Pulmonary artery endothelial cell (primary cell): ENCODE results near the gene OR5AK2. TPM values are rescaled to one million over a fixed set of nuclear protein-coding genes. Genes with fewer than 3 reads are reported as not detected.
"Not testable (repeated sequence)": the region's sequence is repeated elsewhere in the genome, so short reads cannot be mapped to it uniquely, and the experiment has no call there.

ENCODE experiments used
- DNase-seq: peaks from one replicate; pipeline ENCODE4 v3.0.0-alpha.2; 2011; ENCODE audit warnings: low read depth, low spot score
- total RNA-seq: library from RNA; depleted of rRNA; stranded (reverse); fragments of >200 nt; gene quantifications from 2 replicates; pipeline ENCODE4 v1.2.3, GENCODE V29; 2014

The OR5AK2 gene, protein sequence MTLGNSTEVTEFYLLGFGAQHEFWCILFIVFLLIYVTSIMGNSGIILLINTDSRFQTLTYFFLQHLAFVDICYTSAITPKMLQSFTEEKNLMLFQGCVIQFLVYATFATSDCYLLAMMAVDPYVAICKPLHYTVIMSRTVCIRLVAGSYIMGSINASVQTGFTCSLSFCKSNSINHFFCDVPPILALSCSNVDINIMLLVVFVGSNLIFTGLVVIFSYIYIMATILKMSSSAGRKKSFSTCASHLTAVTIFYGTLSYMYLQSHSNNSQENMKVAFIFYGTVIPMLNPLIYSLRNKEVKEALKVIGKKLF
- total RNA-seq, result not detected in 2 replicates

DNA sequence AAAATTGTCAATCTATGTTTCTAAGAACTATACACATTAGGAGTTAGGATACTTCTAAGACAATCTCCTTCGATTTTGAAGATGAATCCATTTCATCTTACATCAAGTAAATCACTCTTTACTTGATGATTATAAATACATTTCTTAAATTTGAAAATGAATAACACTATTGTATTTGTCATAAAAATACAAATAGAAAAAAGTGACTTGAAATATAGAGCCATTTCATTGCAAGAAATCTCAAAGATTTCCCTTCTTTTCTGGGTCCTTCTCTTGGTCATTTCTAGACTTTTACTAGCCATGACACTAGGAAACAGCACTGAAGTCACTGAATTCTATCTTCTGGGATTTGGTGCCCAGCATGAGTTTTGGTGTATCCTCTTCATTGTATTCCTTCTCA is at the start of gene OR5AK2:
OR5AK2 (plus strand) TSS at position 301 of the 400 bp plus-strand sequence; CDS start at position 301, 0 bp downstream.
- no peak for DNase-seq

DNA sequence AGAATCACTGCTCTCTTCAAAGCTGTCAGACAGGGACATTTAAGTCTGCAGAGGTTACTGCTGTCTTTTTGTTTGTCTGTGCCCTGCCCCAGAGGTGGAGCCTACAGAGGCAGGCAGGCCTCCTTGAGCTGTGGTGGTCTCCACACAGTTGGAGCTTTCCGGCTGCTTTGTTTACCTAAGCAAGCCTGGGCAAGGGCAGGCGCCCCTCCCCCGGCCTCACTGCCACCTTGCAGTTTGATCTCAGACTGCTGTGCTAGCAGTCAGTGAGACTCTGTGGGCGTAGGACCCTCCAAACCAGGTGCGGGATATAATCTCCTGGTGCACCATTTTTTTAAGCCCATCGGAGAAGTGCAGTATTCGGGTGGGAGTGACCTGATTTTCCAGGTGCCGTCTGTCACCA is 43.2 kb upstream of the OR5AK2 start:
- not testable (repeated sequence) for DNase-seq

DNA sequence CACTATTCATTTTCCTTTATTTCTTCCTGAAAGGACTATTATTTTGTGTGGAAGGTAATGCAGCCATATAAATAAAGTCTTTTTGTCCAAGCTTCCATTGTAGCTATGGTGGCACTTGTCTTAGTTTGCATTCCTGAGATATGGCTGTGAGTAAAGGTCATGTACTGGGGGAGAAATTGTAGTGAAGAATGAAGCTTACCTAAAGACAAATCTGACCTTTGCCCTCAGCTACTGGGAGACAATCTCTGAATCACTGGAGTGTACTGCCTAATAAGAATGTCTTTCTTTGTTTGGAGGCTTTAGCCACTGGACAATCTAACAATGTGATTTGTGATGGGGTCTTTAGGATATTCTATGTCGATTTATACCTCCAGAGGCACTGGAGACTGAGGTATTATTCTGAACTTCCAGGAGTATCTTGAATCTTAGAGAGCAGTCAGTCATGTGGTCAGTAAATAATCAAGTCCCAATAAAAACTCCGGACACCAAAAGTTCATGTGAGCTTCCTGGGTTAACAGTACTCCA is 39.7 kb upstream of the OR5AK2 start:
- DNase-seq, result no peak

DNA sequence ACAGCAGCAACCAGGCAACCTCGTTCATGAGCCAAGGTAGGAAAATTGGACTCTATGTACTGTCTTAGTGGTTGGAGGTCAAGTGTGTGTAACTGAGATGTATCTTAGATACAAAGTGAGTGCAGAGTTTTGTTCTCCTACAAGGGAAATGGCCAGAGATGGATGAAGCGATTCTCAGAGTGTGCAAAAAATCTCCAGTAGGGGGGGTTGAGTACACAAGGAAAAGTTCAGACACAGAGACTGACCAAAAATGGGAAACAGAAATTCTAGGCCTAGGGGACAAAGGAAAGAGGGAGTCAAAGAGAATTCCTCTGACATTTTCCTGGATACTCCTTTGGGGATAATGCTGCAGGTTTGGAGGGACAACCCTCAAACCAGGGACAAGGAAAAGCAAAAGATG is 38.2 kb upstream of the OR5AK2 start:
- no peak for DNase-seq

DNA sequence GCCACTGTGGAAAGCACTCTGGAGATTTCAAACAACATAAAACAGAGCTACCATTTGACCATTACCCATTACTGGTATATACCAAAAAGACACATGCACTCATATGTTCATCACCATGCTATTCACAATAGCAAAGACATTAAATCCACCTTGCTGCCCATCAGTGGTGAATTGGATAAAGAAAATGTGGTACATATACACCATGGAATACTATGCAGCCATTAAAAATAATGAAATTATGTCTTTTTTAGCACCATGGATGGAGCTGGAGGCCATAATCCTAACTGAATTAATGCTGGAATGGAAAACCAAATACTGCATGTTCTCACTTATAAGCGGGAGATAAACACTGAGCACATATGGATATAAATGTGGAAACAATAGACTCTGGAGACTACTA is 34.8 kb upstream of the OR5AK2 start:
- not testable (repeated sequence) for DNase-seq

DNA sequence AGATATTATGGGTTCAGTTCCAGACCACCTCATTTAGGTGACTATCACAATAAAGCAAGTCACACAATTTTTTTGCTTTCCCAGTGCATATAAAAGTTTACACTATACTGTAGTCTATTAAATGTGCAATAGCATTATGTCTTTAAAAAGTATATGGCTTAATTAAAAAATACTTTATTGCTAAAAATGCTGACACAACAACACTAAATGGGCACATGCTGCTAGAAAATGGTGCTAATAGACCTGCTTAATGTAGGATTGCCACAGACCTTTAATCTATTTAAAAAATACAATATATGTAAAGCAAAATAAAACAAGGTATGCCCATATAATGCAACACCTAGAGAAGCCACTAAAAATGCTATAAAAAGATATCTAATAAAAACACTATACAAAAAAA is 27.1 kb upstream of the OR5AK2 start:
- DNase-seq, result no peak

DNA sequence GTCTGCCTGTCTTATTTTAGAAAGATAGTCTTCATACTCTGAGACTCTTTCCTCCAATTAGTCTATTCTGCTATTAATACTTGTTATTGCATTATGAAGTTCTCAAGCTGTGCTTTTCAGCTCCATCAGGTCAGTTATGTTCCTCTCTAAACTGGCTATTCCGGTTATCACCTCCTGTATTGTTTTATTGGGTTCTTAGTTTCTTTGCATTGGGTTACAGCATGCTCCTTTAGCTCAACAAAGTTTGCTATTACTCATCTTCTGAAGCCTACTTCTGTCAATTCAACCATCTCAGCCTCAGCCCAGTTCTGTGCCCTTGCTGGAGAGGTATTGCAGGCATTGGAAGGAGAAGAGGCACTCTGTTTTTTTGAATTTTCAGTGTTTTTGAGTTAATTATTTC is 21.0 kb upstream of the OR5AK2 start:
- DNase-seq, result no peak

DNA sequence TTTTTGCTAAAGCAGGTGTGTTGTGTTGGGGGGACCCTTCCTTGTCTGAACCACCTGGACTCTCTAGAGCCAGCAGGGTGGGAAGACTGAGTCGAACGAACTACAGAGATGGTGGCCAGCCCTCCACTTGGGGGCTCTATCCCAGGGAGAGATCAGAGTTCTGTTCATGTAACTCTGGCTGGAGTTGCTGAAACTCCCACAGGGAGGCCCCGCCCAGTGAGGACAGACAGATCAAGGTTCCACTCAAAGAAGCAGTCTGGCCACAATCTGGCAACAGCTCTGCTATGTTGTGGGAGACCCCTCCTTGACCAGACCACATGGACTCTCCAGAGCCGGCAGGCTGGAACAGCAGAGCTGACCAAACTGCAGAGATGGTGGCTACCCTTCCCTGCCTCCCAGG is 20.2 kb upstream of the OR5AK2 start:
- no peak for DNase-seq

DNA sequence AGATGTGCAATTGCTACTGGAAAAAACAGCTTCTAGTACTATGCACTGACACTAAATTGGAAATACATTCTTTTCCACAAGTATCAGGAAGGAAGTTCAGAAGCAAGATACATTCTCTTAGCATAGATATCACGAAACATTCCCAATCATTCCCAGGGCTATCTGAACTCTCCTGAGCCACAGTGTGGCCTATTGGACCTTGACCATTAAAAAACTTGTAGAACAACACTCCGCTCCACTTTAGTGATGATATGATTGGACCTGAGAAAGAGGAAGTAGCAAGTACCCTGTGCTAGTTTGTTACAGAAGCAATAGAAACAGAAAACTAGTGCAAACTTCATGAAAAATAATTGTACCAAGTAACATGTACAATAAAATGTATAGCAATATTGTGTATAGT is 11.4 kb upstream of the OR5AK2 start:
- DNase-seq, result no peak

DNA sequence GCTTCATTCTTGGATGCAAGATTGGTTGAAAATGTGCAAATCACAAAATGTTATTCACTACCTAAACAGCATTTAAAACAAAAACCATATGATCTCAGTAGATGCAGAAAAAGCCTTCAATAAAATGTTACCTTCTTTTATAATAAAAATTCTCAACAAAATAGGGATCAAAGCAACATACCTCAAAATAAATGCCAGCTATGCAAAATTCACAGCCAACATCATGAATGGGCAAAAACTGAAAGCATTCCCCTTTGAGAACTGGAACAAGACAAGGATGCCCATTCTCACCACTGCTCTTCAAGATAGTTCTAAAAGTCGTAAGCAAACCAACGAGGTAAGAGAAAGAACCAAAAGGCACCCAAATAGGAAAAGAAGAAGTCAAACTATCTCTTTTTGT is 2.0 kb downstream of the OR5AK2 start:
- DNase-seq, result no peak

DNA sequence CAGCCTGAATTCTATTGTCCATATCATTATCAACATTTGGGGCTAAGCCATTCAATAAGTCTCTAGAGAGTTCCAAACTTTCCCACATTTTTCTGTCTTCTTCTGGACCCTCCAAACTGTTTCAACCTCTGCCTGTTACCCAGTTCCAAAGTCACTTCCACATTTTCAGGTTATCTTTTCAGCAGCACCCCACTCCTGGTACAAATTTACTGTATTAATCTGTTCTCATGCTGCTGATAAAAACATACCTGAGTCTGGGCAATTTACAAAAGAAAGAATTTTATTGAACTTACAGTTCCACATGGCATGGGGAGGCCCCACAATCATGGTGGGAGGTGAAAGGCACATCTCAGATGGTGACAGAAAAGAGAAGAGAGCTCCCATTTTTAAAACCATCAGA is 5.8 kb downstream of the OR5AK2 start:
- DNase-seq, result no peak

DNA sequence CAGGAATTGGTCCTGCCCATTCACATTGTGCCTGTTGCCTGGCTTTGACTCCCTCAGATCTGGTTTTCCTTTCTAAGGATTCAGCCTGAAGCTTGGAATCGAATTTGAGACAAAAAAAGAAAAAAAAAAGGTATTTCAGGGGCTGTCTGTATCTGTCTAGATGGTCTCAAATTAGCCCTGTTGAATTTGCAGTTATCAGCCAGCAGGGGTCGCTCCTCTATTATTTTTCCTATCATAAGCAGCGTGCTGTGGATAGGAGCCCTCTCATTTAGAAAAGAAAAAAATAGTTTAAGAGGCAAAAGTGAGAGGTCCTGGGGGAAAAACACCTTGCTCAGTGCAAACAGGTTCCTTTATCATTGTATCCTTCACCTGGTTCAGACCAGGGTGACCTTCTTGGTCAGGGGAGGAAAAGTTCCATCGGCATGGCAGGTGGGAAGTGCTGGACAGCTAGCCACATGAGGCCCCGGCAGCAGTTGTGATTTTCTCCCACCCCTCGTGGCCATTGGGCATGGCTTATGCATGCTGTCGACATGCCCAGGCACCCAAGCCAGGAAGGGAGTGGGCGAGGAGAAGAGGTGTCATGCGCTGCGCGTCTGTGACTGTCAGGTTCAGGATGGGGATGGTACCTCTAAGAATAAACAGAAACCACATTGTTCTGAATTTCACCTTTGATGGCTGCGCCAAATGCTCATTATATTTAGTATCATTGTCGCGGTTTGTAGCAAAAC is 13.1 kb downstream of the OR5AK2 start:
- DNase-seq, result no peak

DNA sequence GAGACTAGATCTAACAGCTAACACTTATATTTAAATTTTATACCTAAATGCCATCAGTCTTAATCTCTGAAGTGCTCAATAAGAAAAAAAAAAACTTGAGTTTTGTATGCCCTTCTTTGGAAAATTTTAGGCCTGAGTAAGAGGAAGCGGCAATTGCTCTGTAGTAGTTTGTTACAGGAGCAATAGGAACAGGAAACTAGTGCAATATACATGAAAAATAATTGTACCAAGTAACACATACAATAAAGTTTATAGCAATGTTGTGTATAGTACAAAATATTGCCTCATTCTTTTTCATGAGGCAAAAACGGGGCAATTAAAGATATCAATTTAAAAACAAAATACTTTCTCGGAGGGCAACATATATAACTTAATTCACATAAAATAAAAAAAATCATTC is 19.7 kb downstream of the OR5AK2 start:
- DNase-seq, result no peak

DNA sequence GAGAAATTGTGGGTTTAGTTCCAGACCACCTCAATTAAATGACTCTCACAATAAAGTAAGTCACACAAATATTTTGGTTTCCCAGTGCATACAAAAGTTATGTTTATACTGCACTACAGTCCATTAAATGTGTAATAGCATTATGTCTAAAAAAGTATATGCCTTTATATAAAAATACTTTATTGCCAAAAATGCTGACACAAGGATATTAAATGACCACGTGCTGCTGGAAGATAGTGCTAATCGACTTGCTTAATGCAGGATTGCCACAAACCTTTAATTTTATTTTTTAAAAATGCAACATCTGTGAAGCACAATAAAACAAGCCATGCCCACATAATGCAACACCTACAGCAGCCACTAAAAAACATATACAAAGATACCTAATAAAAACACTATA is 27.0 kb downstream of the OR5AK2 start:
- DNase-seq, result no peak

DNA sequence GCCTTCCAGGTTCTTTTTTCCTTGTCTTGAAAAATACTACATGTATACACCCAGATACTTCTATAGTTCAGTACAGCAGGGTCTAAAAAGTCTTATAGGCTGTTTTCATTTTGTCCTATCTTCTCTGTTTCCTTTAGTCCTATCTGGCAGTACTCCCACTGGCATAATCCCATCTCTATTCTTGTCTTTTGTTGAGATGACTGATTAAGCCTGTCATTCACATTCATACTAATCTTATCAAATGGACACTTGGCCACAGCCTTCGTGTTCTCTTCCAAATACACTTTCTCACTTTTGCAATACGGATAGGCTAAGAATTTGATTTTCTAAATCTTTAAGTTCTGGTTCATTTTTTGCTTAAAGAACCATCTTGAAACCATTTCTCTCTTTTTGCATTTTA is 42.8 kb downstream of the OR5AK2 start:
- DNase-seq, result no peak

Other genes with a start within 250 kb of the OR5AK2 start
- not detected in 2 replicates for gene OR9G4, start 240.2 kb upstream of the OR5AK2 start, total RNA-seq
- gene LRRC55, start 193.0 kb downstream of the OR5AK2 start, total RNA-seq, result not detected in 2 replicates
- gene APLNR, start 248.3 kb downstream of the OR5AK2 start, total RNA-seq, result not detected in 2 replicates